ENCODE data around the gene USP19.

Gene USP19

GRCh38 chr3:49134471-49135265 lies 14.0 kb upstream of the USP19 start:
- no peak for DNase-seq (ENCODE audit: low read depth in 3 of 3, low spot score in 1 of 3)

- DNase-seq (ENCODE audit: low read depth in 3 of 3, low spot score in 1 of 3), result no peak
Observed at GRCh38 chr3:49133226-49133951, 12.8 kb upstream of the USP19 start.

- DNase-seq (ENCODE audit: low read depth in 3 of 3, low spot score in 1 of 3), result no peak
Observed at GRCh38 chr3:49132437-49133225, 12.0 kb upstream of the USP19 start, which contains the start of gene LAMB2. Gene LAMB2 (minus strand): TSS chr3:49133050. CDS start chr3:49132867, 183 bp downstream.

GRCh38 chr3:49132073-49132436 lies 11.4 kb upstream of the USP19 start:
- DNase-seq (ENCODE audit: low read depth in 3 of 3, low spot score in 1 of 3), result no peak

GRCh38 chr3:49131576-49131975 lies 11.0 kb upstream of the USP19 start:
- DNase-seq (ENCODE audit: low read depth in 3 of 3, low spot score in 1 of 3), result no peak

- no peak for DNase-seq (ENCODE audit: low read depth in 3 of 3, low spot score in 1 of 3)
Observed at GRCh38 chr3:49131040-49131439, 10.4 kb upstream of the USP19 start.

GRCh38 chr3:49124991-49125670 lies 4.5 kb upstream of the USP19 start:
- DNase-seq (ENCODE audit: low read depth in 3 of 3, low spot score in 1 of 3), result no peak

- DNase-seq (ENCODE audit: low read depth in 3 of 3, low spot score in 1 of 3), result no peak
Observed at GRCh38 chr3:49124203-49124602, 3.6 kb upstream of the USP19 start.

GRCh38 chr3:49123687-49124086 lies 3.1 kb upstream of the USP19 start:
- DNase-seq (ENCODE audit: low read depth in 3 of 3, low spot score in 1 of 3), result no peak

- DNase-seq (ENCODE audit: low read depth in 3 of 3, low spot score in 1 of 3), result no peak
Observed at GRCh38 chr3:49122886-49123545, 2.4 kb upstream of the USP19 start.

- no peak for DNase-seq (ENCODE audit: low read depth in 3 of 3, low spot score in 1 of 3)
Observed at GRCh38 chr3:49122451-49122850, 1.8 kb upstream of the USP19 start.

- DNase-seq (ENCODE audit: low read depth in 3 of 3, low spot score in 1 of 3), result no peak
Observed at GRCh38 chr3:49122022-49122421, 1.4 kb upstream of the USP19 start.

GRCh38 chr3:49121132-49121736 lies 611 bp upstream of the USP19 start:
- no peak for DNase-seq (ENCODE audit: low read depth in 3 of 3, low spot score in 1 of 3)

- no peak for DNase-seq (ENCODE audit: low read depth in 3 of 3, low spot score in 1 of 3)
Observed at GRCh38 chr3:49120096-49120437, 556 bp downstream of the USP19 start.

- DNase-seq (ENCODE audit: low read depth in 3 of 3, low spot score in 1 of 3), result no peak
Observed at GRCh38 chr3:49119439-49119838, 1.2 kb downstream of the USP19 start.

GRCh38 chr3:49119036-49119435 lies 1.6 kb downstream of the USP19 start:
- DNase-seq (ENCODE audit: low read depth in 3 of 3, low spot score in 1 of 3), result no peak

GRCh38 chr3:49112262-49112661 lies 8.4 kb downstream of the USP19 start:
- no peak for DNase-seq (ENCODE audit: low read depth in 3 of 3, low spot score in 1 of 3)

GRCh38 chr3:49111347-49111746 lies 9.3 kb downstream of the USP19 start:
- no peak for DNase-seq (ENCODE audit: low read depth in 3 of 3, low spot score in 1 of 3)

GRCh38 chr3:49110780-49111179 lies 9.8 kb downstream of the USP19 start:
- DNase-seq (ENCODE audit: low read depth in 3 of 3, low spot score in 1 of 3), result no peak

- no peak for DNase-seq (ENCODE audit: low read depth in 3 of 3, low spot score in 1 of 3)
Observed at GRCh38 chr3:49108346-49108745, 12.3 kb downstream of the USP19 start.
